HG03575 (cell line): ENCODE measurements around the gene DPPA3.
"Not testable (repeated sequence)": the region's sequence is repeated elsewhere in the genome, so short reads cannot be mapped to it uniquely, and the experiment has no call there.

Experiments used
- ATAC-seq: cut with Tn5 transposase; IDR thresholded peaks from one replicate; pipeline ENCODE4 v1.9.1; 2021; ENCODE audit not compliant: unreplicated experiment, insufficient number of reproducible peaks, low FRiP score; ENCODE audit errors: extremely low read depth

Gene DPPA3

GRCh38 chr12:7719946-7720730, 8.9 kb downstream of the DPPA3 start:
- no peak for ATAC-seq

DNA sequence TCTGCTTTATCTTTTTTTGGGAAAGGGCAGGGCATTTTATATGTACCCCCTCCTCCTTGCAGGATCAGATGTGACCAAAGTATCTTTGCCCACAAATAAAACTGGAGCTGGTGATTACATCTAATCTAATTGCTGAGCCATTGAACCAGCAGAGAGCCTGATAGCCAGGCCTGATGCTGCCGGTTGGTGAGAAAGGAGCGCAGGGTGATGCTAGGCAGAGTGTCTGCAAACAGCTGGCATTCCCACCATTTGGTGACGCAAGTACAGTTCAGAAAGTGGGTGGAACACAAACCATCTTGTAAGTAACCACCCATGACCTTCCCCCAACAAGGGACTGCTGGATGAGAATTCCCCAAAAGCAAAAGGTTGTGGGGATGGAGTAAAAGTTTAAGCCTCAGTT, 12.7 kb downstream of the DPPA3 start:
- no peak for ATAC-seq

DNA sequence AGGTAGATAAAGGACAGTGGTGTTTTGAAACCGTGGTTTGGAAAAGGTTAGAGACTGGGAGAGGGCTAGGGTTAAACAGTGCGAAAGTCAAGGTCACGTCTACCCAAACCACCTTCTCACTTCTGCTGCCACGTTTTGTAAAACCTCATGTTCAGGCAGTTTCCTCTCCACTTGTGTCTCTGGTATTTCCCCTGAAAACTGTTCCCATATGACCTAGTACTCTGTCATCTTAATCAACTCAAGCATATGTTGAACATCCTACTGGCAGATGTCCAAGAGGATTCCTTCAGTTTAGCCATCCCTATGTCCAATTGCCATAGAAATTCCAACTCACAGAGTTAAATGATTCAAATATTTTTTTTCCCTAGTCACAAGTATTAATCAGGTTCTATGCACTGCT, 18.5 kb downstream of the DPPA3 start:
- ATAC-seq = no peak

DNA sequence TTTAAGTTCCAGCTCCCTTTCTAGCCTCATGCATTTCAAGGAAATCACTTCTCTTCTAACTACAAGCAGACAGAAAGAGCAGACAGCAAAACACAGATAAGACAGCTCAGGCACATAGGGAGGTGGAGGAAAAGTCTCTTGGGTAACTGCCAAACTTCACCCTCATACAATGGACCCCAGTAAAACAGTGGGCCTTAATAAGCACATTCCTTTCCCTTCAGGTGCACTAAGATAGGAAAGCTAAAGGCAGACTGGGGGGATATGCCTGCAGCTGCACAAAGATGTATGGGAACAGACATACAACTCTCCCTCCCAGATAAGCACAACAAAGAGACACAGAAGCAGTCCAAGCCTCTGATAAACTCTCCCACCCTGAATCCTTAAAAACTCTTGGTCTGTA, 19.8 kb downstream of the DPPA3 start:
- ATAC-seq = not testable (repeated sequence)

GRCh38 chr12:7731486-7731885, 20.3 kb downstream of the DPPA3 start:
- ATAC-seq = no peak

GRCh38 chr12:7732993-7733392, 21.8 kb downstream of the DPPA3 start:
- no peak for ATAC-seq

DNA sequence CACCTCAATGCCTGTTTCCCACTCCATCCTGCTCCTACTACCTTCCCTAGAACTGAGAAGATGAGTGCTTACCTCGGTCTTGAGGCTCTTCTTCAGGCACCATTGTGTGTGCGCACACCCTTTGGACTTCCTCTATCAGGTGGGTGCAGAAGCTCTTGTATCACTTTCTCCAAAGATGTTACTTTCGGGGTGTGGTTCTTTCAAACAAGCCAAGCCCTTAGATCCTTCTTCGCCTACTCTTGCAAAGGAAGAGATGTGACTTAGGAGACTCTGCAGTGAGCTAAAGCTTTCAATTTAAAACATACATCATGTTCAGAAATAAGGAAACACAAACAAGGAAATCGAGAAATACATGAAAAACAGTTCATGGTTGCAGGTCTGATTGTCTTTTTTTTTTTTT, 36.0 kb downstream of the DPPA3 start, which contains the start of gene CLEC4C:
TSS of gene CLEC4C (minus strand) at position 130 of the 400 bp plus-strand sequence. CDS start at position 103, 27 bp downstream.
- ATAC-seq = no peak

DNA sequence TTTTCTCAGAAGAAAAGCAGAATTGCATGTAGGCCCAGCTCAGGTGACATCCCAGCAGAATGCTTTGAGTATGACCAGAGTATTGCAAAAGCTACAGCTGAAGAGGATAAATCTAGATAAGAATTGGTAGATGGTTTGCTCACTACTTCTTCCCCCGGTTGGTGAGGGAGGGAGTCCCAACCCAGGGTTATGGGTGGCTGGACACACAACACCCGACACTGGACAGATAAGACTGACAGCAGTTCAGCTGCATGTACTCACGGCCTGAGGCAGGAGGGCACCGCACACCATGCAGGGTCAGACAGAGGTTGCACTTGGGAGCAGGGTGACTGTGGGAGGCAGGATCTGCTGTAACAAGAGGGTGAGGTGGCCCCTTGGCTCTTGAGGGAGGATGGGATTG, 37.6 kb downstream of the DPPA3 start:
- ATAC-seq = no peak

DNA sequence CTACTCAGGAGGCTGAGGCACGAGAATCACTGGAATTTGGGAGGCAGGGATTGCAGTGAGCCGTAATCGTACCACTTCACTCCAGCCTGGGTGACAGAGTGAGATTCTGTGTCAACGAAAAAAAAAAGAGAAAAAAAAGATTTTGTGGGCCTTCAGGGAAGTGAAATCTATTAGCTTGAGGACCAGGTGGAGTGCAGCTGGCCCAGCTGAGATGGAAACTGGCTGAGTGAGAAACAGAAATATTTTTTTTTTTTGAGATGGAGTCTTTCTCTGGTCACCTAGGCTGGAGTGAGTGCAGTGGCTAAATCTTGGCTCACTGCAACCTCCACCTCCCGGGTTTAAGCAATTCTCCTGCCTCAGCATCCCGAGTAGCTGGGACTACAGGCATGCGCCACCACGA, 38.2 kb downstream of the DPPA3 start:
- ATAC-seq = no peak

GRCh38 chr12:7750350-7750749, 39.1 kb downstream of the DPPA3 start:
- ATAC-seq = no peak

DNA sequence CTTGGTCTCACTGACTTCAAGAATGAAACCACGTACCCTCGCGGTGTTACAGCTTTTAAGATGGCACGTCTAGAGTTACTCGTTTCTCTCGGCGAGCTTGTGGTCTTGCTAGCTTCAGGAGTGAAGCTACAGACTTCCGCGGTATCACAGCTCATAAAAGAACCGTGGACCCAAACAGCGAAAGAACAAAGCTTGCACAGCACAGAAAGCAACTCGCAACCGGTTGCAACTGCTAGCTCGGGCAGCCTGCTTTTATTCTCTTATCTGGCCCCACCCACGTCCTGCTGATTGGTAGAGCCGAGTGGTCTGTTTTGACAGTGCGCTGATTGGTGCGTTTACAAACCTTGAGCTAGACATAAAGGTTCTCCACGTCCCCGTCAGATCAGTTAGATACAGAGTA, 40.2 kb downstream of the DPPA3 start:
- ATAC-seq = no peak

DNA sequence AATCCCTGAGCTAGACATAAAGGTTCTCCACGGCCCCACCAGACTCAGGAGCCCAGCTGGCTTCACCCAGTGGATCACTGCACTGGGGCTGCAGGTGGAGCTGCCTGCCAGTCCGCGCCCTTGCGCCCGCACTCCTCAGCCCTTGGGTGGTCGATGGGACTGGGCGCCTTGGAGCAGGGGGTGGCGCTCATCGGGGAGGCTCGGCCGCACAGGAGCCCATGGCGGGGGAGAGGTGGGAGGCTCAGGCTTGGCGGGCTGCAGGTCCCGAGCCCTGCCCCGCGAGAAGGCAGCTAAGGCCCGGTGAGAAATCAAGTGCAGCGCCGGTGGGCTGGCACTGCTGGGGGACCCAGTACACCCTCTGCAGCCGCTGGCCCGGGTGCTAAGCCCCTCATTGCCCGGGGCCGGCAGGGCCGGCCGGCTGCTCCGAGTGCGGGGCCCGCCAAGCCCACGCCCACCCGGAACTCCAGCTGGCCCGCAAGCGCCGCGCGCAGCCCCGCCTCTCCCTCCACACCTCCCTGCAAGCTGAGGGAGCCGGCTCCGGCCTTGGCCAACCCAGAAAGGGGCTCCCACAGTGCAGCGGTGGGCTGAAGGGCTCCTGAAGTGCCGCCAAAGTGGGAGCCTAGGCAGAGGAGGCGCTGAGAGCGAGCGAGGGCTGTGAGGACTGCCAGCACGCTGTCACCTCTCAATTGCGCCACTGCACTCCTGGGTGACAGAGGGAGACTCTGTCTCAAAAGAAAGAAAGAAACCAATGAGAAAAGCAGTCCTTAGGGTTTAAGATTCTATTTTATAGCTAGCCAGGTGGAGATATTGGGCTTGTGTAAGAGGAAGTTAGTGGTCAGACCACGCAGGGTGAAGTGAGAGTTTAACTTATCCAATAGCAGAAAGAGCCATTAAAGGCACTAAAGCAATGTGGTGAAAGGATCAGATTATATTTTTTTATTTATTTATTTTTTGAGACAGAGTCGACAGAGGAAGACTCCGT, 41.0 kb downstream of the DPPA3 start:
- ATAC-seq = not testable (repeated sequence)

GRCh38 chr12:7755668-7756067, 44.4 kb downstream of the DPPA3 start:
- not testable (repeated sequence) for ATAC-seq

DNA sequence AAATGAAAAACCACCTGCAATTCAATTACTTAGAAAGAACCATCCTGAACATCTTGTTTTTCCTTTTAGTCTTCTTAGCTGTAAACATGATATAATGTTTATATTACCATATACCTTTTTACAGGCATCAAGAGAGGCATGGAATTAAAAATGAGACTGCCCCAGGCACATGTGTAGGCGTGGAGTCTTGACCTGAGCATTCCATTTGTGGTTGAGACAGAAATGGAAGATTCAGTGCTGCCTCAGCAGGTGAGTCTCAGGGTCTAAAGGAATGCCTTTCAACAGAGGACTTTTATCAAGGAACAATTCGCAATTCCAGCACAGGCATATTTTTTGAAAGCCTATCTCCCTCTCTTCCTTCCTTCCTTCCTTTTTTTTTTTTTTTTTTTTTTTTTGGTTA, 45.8 kb downstream of the DPPA3 start:
- ATAC-seq = no peak

DNA sequence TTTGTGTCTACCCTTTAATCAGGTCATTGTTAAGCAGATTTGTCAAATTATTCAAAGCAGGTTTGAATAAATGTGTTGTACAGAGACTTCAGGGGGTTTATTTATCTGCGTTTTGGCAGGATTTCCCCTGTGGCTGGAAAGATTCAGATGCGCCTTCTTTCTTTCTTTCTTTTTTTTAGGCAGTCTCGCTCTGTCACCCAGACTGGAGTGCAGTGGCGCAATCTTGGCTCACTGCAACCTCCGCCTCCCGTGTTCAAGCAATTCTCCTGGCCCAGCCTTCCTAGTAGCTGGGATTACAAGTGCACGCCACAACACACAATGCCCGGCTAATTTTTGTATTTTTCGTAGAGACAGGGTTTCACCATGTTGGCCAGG, 47.5 kb downstream of the DPPA3 start:
- ATAC-seq = no peak
